Lower leg skin (tissue), 3 donors: ENCODE results near the gene PLCE1.

Experiments
- CTCF ChIP-seq, 3 donors: fragments of 450-650 bp; IDR thresholded peaks; one replicate each; pipeline ENCODE4 v1.5.1; 2016; ENCODE audit warnings: antibody characterized with exemption in 3 of 3, mild to moderate bottlenecking in 3 of 3, moderate library complexity in 2 of 3
- POLR2A ChIP-seq, 2 donors: fragments of 450-650 bp; IDR thresholded peaks; one replicate each; pipeline ENCODE4 v1.6.1; 2016 to 2017; ENCODE audit warnings: antibody characterized with exemption in 2 of 2, mild to moderate bottlenecking in 1 of 2, moderate library complexity in 1 of 2

DNA sequence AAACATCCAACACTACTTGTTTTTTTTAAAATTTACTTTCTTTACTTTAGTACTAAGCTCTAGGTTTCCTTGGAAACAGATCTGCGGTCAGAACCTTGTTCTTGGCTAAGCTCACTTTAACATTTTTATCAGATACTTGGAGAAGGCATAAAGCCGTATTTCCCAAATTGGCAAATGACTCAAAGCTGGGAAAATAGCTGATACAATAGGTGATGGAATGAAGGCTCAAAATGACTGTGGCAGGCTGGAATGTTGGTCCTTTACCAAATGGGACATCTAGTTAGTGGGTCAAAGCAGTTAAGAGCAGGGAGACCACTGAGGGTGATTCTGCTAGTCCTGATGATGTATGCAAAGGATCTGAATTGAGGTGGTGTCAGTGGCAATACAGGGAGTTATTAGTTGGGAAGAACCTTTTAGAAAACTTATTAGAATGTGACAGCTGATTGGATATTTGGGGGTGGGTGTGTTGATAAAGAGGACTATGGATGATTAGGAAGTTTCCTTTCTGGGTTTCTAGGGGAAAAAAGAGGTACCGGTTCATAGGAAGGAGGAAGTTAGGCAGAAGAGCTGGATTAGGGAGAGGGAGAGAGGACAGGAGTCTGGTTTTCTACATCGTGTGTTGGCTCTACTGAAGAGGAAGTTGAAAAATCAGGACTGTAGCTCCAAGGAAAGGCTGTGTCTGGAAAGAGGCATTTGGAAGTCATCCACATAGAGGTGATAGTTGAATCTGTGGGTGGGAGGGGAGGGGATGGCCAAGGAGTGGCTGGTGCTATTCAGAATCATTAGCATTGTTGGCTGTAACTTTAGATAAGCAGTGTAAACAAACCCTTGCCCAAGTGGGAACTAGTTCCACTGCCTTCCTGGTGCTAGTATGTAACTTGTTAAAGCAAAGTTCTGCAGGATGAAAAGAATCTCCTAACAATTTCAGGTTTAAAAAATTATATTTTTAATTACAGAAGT lies 13.1 kb downstream of the PLCE1 start:
- no peak for TF ChIP-seq CTCF (IDR thresholded peaks at IDR 0.05)
- TF ChIP-seq POLR2A (IDR thresholded peaks at IDR 0.05): no peak
